Uterus (tissue), 2 donors: ENCODE results near the gene UPK3BL1.
"Not testable (repeated sequence)": the region's sequence is repeated elsewhere in the genome, so short reads cannot be mapped to it uniquely, and the experiment has no call there.

Source experiments
- CTCF ChIP-seq, 4 experiments: fragments of 200-600 bp in 2 of 4; fragments of 450-650 bp in 2 of 4; sonication (generic) in 2 of 4; IDR thresholded peaks; one replicate each; pipeline ENCODE4 v1.5.1; 2016 to 2019; ENCODE audit warnings: antibody characterized with exemption in 4 of 4, mild to moderate bottlenecking in 2 of 4, moderate library complexity in 1 of 4
- POLR2A ChIP-seq, 2 donors: fragments of 450-650 bp; IDR thresholded peaks; one replicate each; pipeline ENCODE4 v1.6.1; 2016; ENCODE audit warnings: antibody characterized with exemption in 2 of 2, mild to moderate bottlenecking in 1 of 2, moderate library complexity in 1 of 2

- TF ChIP-seq CTCF, POLR2A (IDR thresholded peaks at IDR 0.05): not testable (repeated sequence)
These were observed 8.3 kb downstream of the UPK3BL1 start for GRCh38 chr7:102634299-102634698.
